DND-41 (cell line): Measurements from ENCODE around the gene ITGA8.

Experiments
- ATAC-seq: fragments of 200-7000 bp; cut with Tn5 transposase; 3 replicates; pipeline ENCODE4 v1.9.1; 2021; ENCODE audit warnings: low read depth; ENCODE audit not compliant: insufficient read depth
- DNase-seq: peaks from one replicate; pipeline ENCODE4 v3.0.0-alpha.2; 2020
- H2AFZ ChIP-seq: 2 replicates; pipeline ENCODE4 v1.6.0; 2012; ENCODE audit warnings: low read depth, low read length
- H3K27ac ChIP-seq: 2 replicates; pipeline ENCODE4 v1.5.1; 2012; ENCODE audit warnings: low read length, inconsistent platforms
- H3K27me3 ChIP-seq: fragments of 200-600 bp; sonication (generic); 2 replicates; pipeline ENCODE4 v1.6.0; 2012; ENCODE audit warnings: low read length, mild to moderate bottlenecking, inconsistent platforms; ENCODE audit not compliant: insufficient read depth, poor library complexity
- H3K36me3 ChIP-seq: 2 replicates; pipeline ENCODE4 v1.5.1; 2012; ENCODE audit warnings: low read length, inconsistent platforms; ENCODE audit not compliant: insufficient read depth
- H3K4me1 ChIP-seq: 2 replicates; pipeline ENCODE4 v1.5.1; 2012; ENCODE audit warnings: mild to moderate bottlenecking, low read length; ENCODE audit not compliant: insufficient read depth
- H3K4me2 ChIP-seq: 2 replicates; pipeline ENCODE4 v1.6.0; 2012; ENCODE audit warnings: mild to moderate bottlenecking, moderate library complexity, low read length, inconsistent platforms; ENCODE audit not compliant: insufficient read depth
- H3K4me3 ChIP-seq, 2 experiments: fragments of 200-600 bp in 1 of 2; shearing (Covaris generic) in 1 of 2; 2 replicates each; pipeline ENCODE4 v1.5.1; 2012 to 2016; ENCODE audit warnings: inconsistent platforms in 2 of 2, low read length in 2 of 2, mild to moderate bottlenecking in 2 of 2, low read depth in 1 of 2, moderate library complexity in 1 of 2
- H3K79me2 ChIP-seq: 2 replicates; pipeline ENCODE4 v1.6.0; 2012; ENCODE audit warnings: low read length, inconsistent platforms; ENCODE audit not compliant: insufficient read depth
- H3K9ac ChIP-seq: 2 replicates; pipeline ENCODE4 v1.6.0; 2012; ENCODE audit warnings: low read depth, mild to moderate bottlenecking, inconsistent platforms, low read length, moderate library complexity
- H3K9me3 ChIP-seq: 2 replicates; pipeline ENCODE4 v1.5.1; 2012; ENCODE audit warnings: low read length, moderate library complexity, mild to moderate bottlenecking, inconsistent platforms; ENCODE audit not compliant: insufficient read depth, severe bottlenecking
- H4K20me1 ChIP-seq: 2 replicates; pipeline ENCODE4 v1.6.0; 2012; ENCODE audit warnings: low read length; ENCODE audit not compliant: insufficient read depth
- CTCF ChIP-seq: IDR thresholded peaks from 2 replicates; pipeline ENCODE4 v1.5.1; 2012; ENCODE audit warnings: borderline replicate concordance, low read length, moderate library complexity, mild to moderate bottlenecking; ENCODE audit not compliant: poor library complexity, severe bottlenecking; ENCODE audit errors: extremely low read depth
- EZH2 ChIP-seq: IDR thresholded peaks from 3 replicates; pipeline ENCODE4 v1.6.1; 2012; ENCODE audit warnings: borderline replicate concordance, low read depth, mild to moderate bottlenecking, moderate library complexity, low read length, inconsistent platforms; ENCODE audit not compliant: severe bottlenecking

ITGA8 gene

GRCh38 chr10:15739254-15739970 is 19.7 kb upstream of the ITGA8 start:
- H3K27me3 ChIP-seq, result peaks cover 3% of the 10 kb centered on the region
- H3K36me3 ChIP-seq, result no peaks in the 10 kb centered on the region
- H3K4me3 ChIP-seq, result no peak overlapping the region
- TF ChIP-seq CTCF (no peak), EZH2 (no peak)
- H3K79me2 ChIP-seq, result no peaks in the 10 kb centered on the region
- no peaks in the 10 kb centered on the region for H4K20me1 ChIP-seq
- H3K4me2 ChIP-seq, result no peak overlapping the region
- DNase-seq, result no peak
- no peak overlapping the region for H3K27ac ChIP-seq
- no peak overlapping the region for H3K9ac ChIP-seq
- no peaks in the 10 kb centered on the region for H3K4me1 ChIP-seq
- H2AFZ ChIP-seq, result no peak overlapping the region
- no peak for ATAC-seq
- H3K9me3 ChIP-seq, result no peaks in the 10 kb centered on the region

- ATAC-seq (no peak), DNase-seq (no peak)
- H2AFZ ChIP-seq, result no peak overlapping the region
- no peak overlapping the region for H3K4me2 ChIP-seq
- H3K27ac ChIP-seq, result no peak overlapping the region
- no peak overlapping the region for H3K4me3 ChIP-seq
- H3K79me2 ChIP-seq, result no peaks in the 10 kb centered on the region
- no peaks in the 10 kb centered on the region for H3K36me3 ChIP-seq
- no peaks in the 10 kb centered on the region for H3K4me1 ChIP-seq
- H3K9ac ChIP-seq, result no peak overlapping the region
- H4K20me1 ChIP-seq, result no peaks in the 10 kb centered on the region
- peaks cover 3% of the 10 kb centered on the region for H3K27me3 ChIP-seq
- TF ChIP-seq EZH2, result no peak
- TF ChIP-seq CTCF, result no peak
- no peaks in the 10 kb centered on the region for H3K9me3 ChIP-seq
These were observed 18.7 kb upstream of the ITGA8 start for GRCh38 chr10:15738270-15738925.

- DNase-seq (no peak), ATAC-seq (no peak)
- Histone ChIP-seq H3K27ac (no peak overlapping the region), H4K20me1 (no peaks in the 10 kb centered on the region), H3K36me3 (no peaks in the 10 kb centered on the region), H3K9ac (no peak overlapping the region), H3K79me2 (no peaks in the 10 kb centered on the region), H3K9me3 (no peaks in the 10 kb centered on the region), H3K4me3 (no peak overlapping the region), H3K4me2 (no peak overlapping the region), H2AFZ (no peak overlapping the region), H3K4me1 (no peaks in the 10 kb centered on the region), H3K27me3 (peaks cover 3% of the 10 kb centered on the region)
- TF ChIP-seq EZH2, result no peak
- TF ChIP-seq CTCF, result no peak
These were observed 17.9 kb upstream of the ITGA8 start for GRCh38 chr10:15737656-15738055.
